Testis (tissue), 3 donors: ENCODE results near the gene PCSK2. TPM values are rescaled to one million over a fixed set of nuclear protein-coding genes. Genes with fewer than 3 reads are reported as not detected.

Experiments
- DNase-seq: peaks from one replicate; pipeline ENCODE4 v3.0.0-alpha.2; 2019
- H3K27ac ChIP-seq, 2 donors: fragments of 200-600 bp; sonication (generic); one replicate each; pipeline ENCODE4 v1.5.1; 2019
- H3K27me3 ChIP-seq: fragments of 200-600 bp; sonication (generic); one replicate; pipeline ENCODE4 v1.5.1; 2019
- H3K36me3 ChIP-seq: fragments of 200-600 bp; sonication (generic); one replicate; pipeline ENCODE4 v1.5.1; 2017; ENCODE audit warnings: low read depth; ENCODE audit errors: missing control alignments
- H3K4me1 ChIP-seq: fragments of 200-600 bp; sonication (generic); one replicate; pipeline ENCODE4 v1.5.1; 2019
- H3K4me3 ChIP-seq, 2 donors: fragments of 200-600 bp; sonication (generic); one replicate each; pipeline ENCODE4 v1.5.1; 2017 to 2019
- H3K9me3 ChIP-seq: fragments of 200-600 bp; sonication (generic); one replicate; pipeline ENCODE4 v1.5.1; 2017
- CTCF ChIP-seq, 3 experiments: fragments of 450-650 bp in 2 of 3; fragments of 200-600 bp in 1 of 3; sonication (generic) in 1 of 3; IDR thresholded peaks; one replicate each; pipeline ENCODE4 v1.5.1; 2016 to 2019; ENCODE audit warnings: antibody characterized with exemption in 3 of 3, mild to moderate bottlenecking in 2 of 3, moderate library complexity in 1 of 3
- POLR2A ChIP-seq: fragments of 450-650 bp; IDR thresholded peaks from one replicate; pipeline ENCODE4 v1.6.1; 2017; ENCODE audit warnings: antibody characterized with exemption, mild to moderate bottlenecking, moderate library complexity
- WGBS, 2 donors: methylation state at CpG; one replicate each; pipeline ENCODE4 v1.1.5; 2018; 5-methylcytosine and 5-hydroxymethylcytosine counted together
- intact Hi-C: fragments of 100-400 bp; cut with DNase I; formaldehyde crosslinking; loops from one replicate; pipeline ENCODE4 v1.15.1; 2023; ENCODE audit warnings: low total_unique reads
- polyA plus RNA-seq: library from polyadenylated mRNA; stranded (reverse); fragments of 350-450 nt; fragmentation: Illumina TruSeq; extraction: RNeasy Lipid Tissue Mini Kit (QIAGEN cat#74804); gene quantifications from one replicate; pipeline ENCODE4 v1.2.3, GENCODE V29; 2014; ENCODE audit warnings: low read depth, low replicate concordance; ENCODE audit not compliant: insufficient read depth
- total RNA-seq, 2 donors: library from RNA; depleted of rRNA; stranded (reverse); fragments of >200 nt; gene quantifications; one replicate each; pipeline ENCODE4 v1.2.3, GENCODE V29; 2016

PCSK2 gene
- total and polyA plus RNA-seq, 3 donors from 2014 or later, result 5.1 to 40.5 (median 11.7) TPM

- TF ChIP-seq POLR2A (no peak), CTCF (IDR thresholded peaks at IDR 0.05) (no peak)
- H3K36me3 ChIP-seq, result no peaks in the 10 kb centered on the region
- WGBS, 2 donors, result 58 to 68% methylated on average over 3 of the region's 3 CpGs
- no peak overlapping the region for H3K27ac ChIP-seq
- H3K4me3 ChIP-seq, result no peak overlapping the region
- intact Hi-C loops, result no loop called here
- no peaks in the 10 kb centered on the region for H3K27me3 ChIP-seq
- no peak for DNase-seq
- H3K9me3 ChIP-seq, result no peaks in the 10 kb centered on the region
- H3K4me1 ChIP-seq, result no peaks in the 10 kb centered on the region
Observed at GRCh38 chr20:17304774-17305173, 77.9 kb downstream of the PCSK2 start.

GRCh38 chr20:17306427-17306826, 79.6 kb downstream of the PCSK2 start:
- Histone ChIP-seq H3K4me3 (no peak overlapping the region), H3K27me3 (no peaks in the 10 kb centered on the region), H3K27ac (no peak overlapping the region), H3K4me1 (no peaks in the 10 kb centered on the region), H3K36me3 (no peaks in the 10 kb centered on the region), H3K9me3 (no peaks in the 10 kb centered on the region)
- no peak for TF ChIP-seq POLR2A
- TF ChIP-seq CTCF (IDR thresholded peaks at IDR 0.05), result no peak
- intact Hi-C loops, result no loop called here
- WGBS, 2 donors, result 86 to 93% methylated on average over 4 of the region's 4 CpGs
- DNase-seq, result no peak

GRCh38 chr20:17314264-17314663, 87.4 kb downstream of the PCSK2 start:
- H3K9me3 ChIP-seq, result no peaks in the 10 kb centered on the region
- intact Hi-C loops, result no loop called here
- TF ChIP-seq CTCF (IDR thresholded peaks at IDR 0.05) (no peak), POLR2A (no peak)
- DNase-seq, result no peak
- H3K36me3 ChIP-seq, result no peaks in the 10 kb centered on the region
- no peak overlapping the region for H3K4me3 ChIP-seq
- no peak overlapping the region for H3K27ac ChIP-seq
- no peaks in the 10 kb centered on the region for H3K27me3 ChIP-seq
- H3K4me1 ChIP-seq, result no peaks in the 10 kb centered on the region
- WGBS, 2 donors, result 79 to 85% methylated on average over 5 of the region's 5 CpGs

GRCh38 chr20:17315407-17316231, 88.8 kb downstream of the PCSK2 start:
- Histone ChIP-seq H3K4me3 (peak overlapping the region; percentile 29 to 32), H3K27ac (no peak overlapping the region), H3K9me3 (no peaks in the 10 kb centered on the region), H3K4me1 (peaks cover under 1% of the 10 kb centered on the region), H3K27me3 (no peaks in the 10 kb centered on the region), H3K36me3 (no peaks in the 10 kb centered on the region)
- no peak for TF ChIP-seq POLR2A
- no peak for TF ChIP-seq CTCF (IDR thresholded peaks at IDR 0.05)
- WGBS, 2 donors, result 29 to 49% methylated on average over 23 to 45 of the region's 45 CpGs
- intact Hi-C loops, result no loop called here
- no peak for DNase-seq
